ENCODE results near the gene LRGUK.

Gene LRGUK

GRCh38 chr7:134188311-134188710 lies 61.2 kb downstream of the LRGUK start:
- no peaks in the 10 kb centered on the region for H3K27me3 ChIP-seq (ENCODE audit: control insufficient read depth in 3 of 3, insufficient read depth in 3 of 3, low read depth in 1 of 3, low read length in 3 of 3)
- WGBS, 2 donors (ENCODE audit: extremely low coverage in 2 of 2, insufficient read length in 2 of 2, insufficient replicate concordance in 1 of 2), result no CpG with 5 or more reads among the region's 4 CpGs

GRCh38 chr7:134189559-134189958 lies 62.4 kb downstream of the LRGUK start:
- Histone ChIP-seq H4K91ac (ENCODE audit: low read depth, low read length, poor library complexity) (no peak overlapping the region), H3K4ac (ENCODE audit: low read length) (no peak overlapping the region), H2BK5ac (ENCODE audit: low read length) (no peak overlapping the region), H2AK5ac (ENCODE audit: low read depth, low read length) (no peak overlapping the region), H3K4me2 (ENCODE audit: insufficient read depth, low read length, poor library complexity, severe bottlenecking) (no peak overlapping the region), H3K9me3 (replicated peaks in 1 of 2; ENCODE audit: control insufficient read depth in 2 of 2, insufficient read depth in 1 of 2, low read depth in 1 of 2, low read length in 2 of 2) (no peaks in the 10 kb centered on the region), H3K27ac (replicated peaks; ENCODE audit: low read length) (no peak overlapping the region), H3K4me1 (ENCODE audit: control insufficient read depth in 2 of 2, insufficient read depth in 1 of 2, low read depth in 1 of 2, low read length in 2 of 2) (peaks cover 0 to 2% of the 10 kb centered on the region in 2 donors), H3K9ac (ENCODE audit: low read depth, low read length, poor library complexity) (no peak overlapping the region), H3K4me3 (ENCODE audit: low read length in 2 of 2) (no peak overlapping the region), H3K27me3 (ENCODE audit: control insufficient read depth in 3 of 3, insufficient read depth in 3 of 3, low read depth in 1 of 3, low read length in 3 of 3) (no peaks in the 10 kb centered on the region), H4K8ac (ENCODE audit: low read depth, low read length) (no peak overlapping the region), H2AFZ (ENCODE audit: low read length) (no peak overlapping the region), H3K23ac (ENCODE audit: low read depth, low read length, poor library complexity) (no peak overlapping the region), H2BK15ac (ENCODE audit: low read length) (no peak overlapping the region), H3K79me1 (ENCODE audit: low read depth, low read length) (no peaks in the 10 kb centered on the region), H3K18ac (ENCODE audit: low read length) (no peak overlapping the region), H2BK120ac (ENCODE audit: low read depth, low read length) (no peak overlapping the region), H2BK12ac (ENCODE audit: low read length) (no peak overlapping the region), H3K36me3 (replicated peaks in 1 of 2; ENCODE audit: control insufficient read depth in 2 of 2, insufficient read depth in 2 of 2, low read length in 2 of 2) (no peaks in the 10 kb centered on the region), H3K14ac (ENCODE audit: low read length) (no peak overlapping the region)
- no peak for DNase-seq (ENCODE audit: low spot score)

More at GRCh38 chr7:134188311-134188710, 61.2 kb downstream of the LRGUK start:
- Histone ChIP-seq H3K4me1 (ENCODE audit: control insufficient read depth in 2 of 2, insufficient read depth in 1 of 2, low read depth in 1 of 2, low read length in 2 of 2) (peaks cover 0 to 2% of the 10 kb centered on the region in 2 donors), H2BK12ac (ENCODE audit: low read length) (no peak overlapping the region), H3K4ac (ENCODE audit: low read length) (no peak overlapping the region), H4K91ac (ENCODE audit: low read depth, low read length, poor library complexity) (no peak overlapping the region), H3K18ac (ENCODE audit: low read length) (no peak overlapping the region), H3K36me3 (replicated peaks in 1 of 2; ENCODE audit: control insufficient read depth in 2 of 2, insufficient read depth in 2 of 2, low read length in 2 of 2) (no peaks in the 10 kb centered on the region), H3K9ac (ENCODE audit: low read depth, low read length, poor library complexity) (no peak overlapping the region), H3K23ac (ENCODE audit: low read depth, low read length, poor library complexity) (no peak overlapping the region), H3K79me1 (ENCODE audit: low read depth, low read length) (no peaks in the 10 kb centered on the region), H3K9me3 (replicated peaks in 1 of 2; ENCODE audit: control insufficient read depth in 2 of 2, insufficient read depth in 1 of 2, low read depth in 1 of 2, low read length in 2 of 2) (no peaks in the 10 kb centered on the region), H4K8ac (ENCODE audit: low read depth, low read length) (no peak overlapping the region), H3K4me3 (ENCODE audit: low read length in 2 of 2) (no peak overlapping the region), H2BK5ac (ENCODE audit: low read length) (no peak overlapping the region), H3K14ac (ENCODE audit: low read length) (no peak overlapping the region), H3K27ac (replicated peaks; ENCODE audit: low read length) (no peak overlapping the region), H2BK120ac (ENCODE audit: low read depth, low read length) (no peak overlapping the region), H2BK15ac (ENCODE audit: low read length) (no peak overlapping the region), H2AK5ac (ENCODE audit: low read depth, low read length) (no peak overlapping the region), H3K4me2 (ENCODE audit: insufficient read depth, low read length, poor library complexity, severe bottlenecking) (no peak overlapping the region), H2AFZ (ENCODE audit: low read length) (no peak overlapping the region)
- no peak for DNase-seq (ENCODE audit: low spot score)

GRCh38 chr7:134191876-134192275 lies 64.7 kb downstream of the LRGUK start:
- Histone ChIP-seq H3K9ac (ENCODE audit: low read depth, low read length, poor library complexity) (no peak overlapping the region), H4K8ac (ENCODE audit: low read depth, low read length) (no peak overlapping the region), H3K9me3 (replicated peaks in 1 of 2; ENCODE audit: control insufficient read depth in 2 of 2, insufficient read depth in 1 of 2, low read depth in 1 of 2, low read length in 2 of 2) (no peaks in the 10 kb centered on the region), H2AFZ (ENCODE audit: low read length) (no peak overlapping the region), H3K27me3 (ENCODE audit: control insufficient read depth in 3 of 3, insufficient read depth in 3 of 3, low read depth in 1 of 3, low read length in 3 of 3) (no peaks in the 10 kb centered on the region), H4K91ac (ENCODE audit: low read depth, low read length, poor library complexity) (no peak overlapping the region), H3K4me2 (ENCODE audit: insufficient read depth, low read length, poor library complexity, severe bottlenecking) (no peak overlapping the region), H2AK5ac (ENCODE audit: low read depth, low read length) (no peak overlapping the region), H3K4me1 (ENCODE audit: control insufficient read depth in 2 of 2, insufficient read depth in 1 of 2, low read depth in 1 of 2, low read length in 2 of 2) (no peaks in the 10 kb centered on the region), H2BK120ac (ENCODE audit: low read depth, low read length) (no peak overlapping the region), H3K14ac (ENCODE audit: low read length) (no peak overlapping the region), H3K18ac (ENCODE audit: low read length) (no peak overlapping the region), H3K36me3 (replicated peaks in 1 of 2; ENCODE audit: control insufficient read depth in 2 of 2, insufficient read depth in 2 of 2, low read length in 2 of 2) (no peaks in the 10 kb centered on the region), H3K4me3 (ENCODE audit: low read length in 2 of 2) (no peak overlapping the region), H2BK15ac (ENCODE audit: low read length) (no peak overlapping the region), H3K4ac (ENCODE audit: low read length) (no peak overlapping the region), H2BK12ac (ENCODE audit: low read length) (no peak overlapping the region), H2BK5ac (ENCODE audit: low read length) (no peak overlapping the region), H3K27ac (replicated peaks; ENCODE audit: low read length) (no peak overlapping the region), H3K79me1 (ENCODE audit: low read depth, low read length) (no peaks in the 10 kb centered on the region), H3K23ac (ENCODE audit: low read depth, low read length, poor library complexity) (no peak overlapping the region)
- DNase-seq (ENCODE audit: low spot score), result no peak
- WGBS, 2 donors (ENCODE audit: extremely low coverage in 2 of 2, insufficient read length in 2 of 2, insufficient replicate concordance in 1 of 2), result no CpG with 5 or more reads among the region's 3 CpGs

GRCh38 chr7:134193240-134193639 lies 66.1 kb downstream of the LRGUK start:
- Histone ChIP-seq H4K91ac (ENCODE audit: low read depth, low read length, poor library complexity) (no peak overlapping the region), H2BK5ac (ENCODE audit: low read length) (no peak overlapping the region), H3K9me3 (replicated peaks in 1 of 2; ENCODE audit: control insufficient read depth in 2 of 2, insufficient read depth in 1 of 2, low read depth in 1 of 2, low read length in 2 of 2) (no peaks in the 10 kb centered on the region), H3K79me1 (ENCODE audit: low read depth, low read length) (no peaks in the 10 kb centered on the region), H3K4ac (ENCODE audit: low read length) (no peak overlapping the region), H3K4me1 (ENCODE audit: control insufficient read depth in 2 of 2, insufficient read depth in 1 of 2, low read depth in 1 of 2, low read length in 2 of 2) (peaks cover 0 to 1% of the 10 kb centered on the region in 2 donors), H2AFZ (ENCODE audit: low read length) (no peak overlapping the region), H3K18ac (ENCODE audit: low read length) (no peak overlapping the region), H3K27ac (replicated peaks; ENCODE audit: low read length) (no peak overlapping the region), H2BK12ac (ENCODE audit: low read length) (no peak overlapping the region), H3K14ac (ENCODE audit: low read length) (no peak overlapping the region), H4K8ac (ENCODE audit: low read depth, low read length) (no peak overlapping the region), H3K4me2 (ENCODE audit: insufficient read depth, low read length, poor library complexity, severe bottlenecking) (no peak overlapping the region), H3K9ac (ENCODE audit: low read depth, low read length, poor library complexity) (no peak overlapping the region), H3K4me3 (ENCODE audit: low read length in 2 of 2) (no peak overlapping the region), H3K27me3 (ENCODE audit: control insufficient read depth in 3 of 3, insufficient read depth in 3 of 3, low read depth in 1 of 3, low read length in 3 of 3) (no peaks in the 10 kb centered on the region), H2BK15ac (ENCODE audit: low read length) (no peak overlapping the region), H3K36me3 (replicated peaks in 1 of 2; ENCODE audit: control insufficient read depth in 2 of 2, insufficient read depth in 2 of 2, low read length in 2 of 2) (no peaks in the 10 kb centered on the region), H2BK120ac (ENCODE audit: low read depth, low read length) (no peak overlapping the region), H3K23ac (ENCODE audit: low read depth, low read length, poor library complexity) (no peak overlapping the region), H2AK5ac (ENCODE audit: low read depth, low read length) (no peak overlapping the region)
- no CpG with 5 or more reads among the region's 1 CpG for WGBS, 2 donors (ENCODE audit: extremely low coverage in 2 of 2, insufficient read length in 2 of 2, insufficient replicate concordance in 1 of 2)
- no peak for DNase-seq (ENCODE audit: low spot score)

All from neuronal stem cell (in vitro differentiated cells).